Esophagus muscularis mucosa (tissue), 4 donors: ENCODE data around the gene ATP10B.

Experiments used
- EP300 ChIP-seq: sonication (generic); formaldehyde crosslinking; IDR thresholded peaks from one replicate; pipeline ENCODE4 v1.6.1; 2017; ENCODE audit warnings: antibody characterized with exemption
- POLR2AphosphoS5 ChIP-seq, 2 donors: sonication (generic); formaldehyde crosslinking; IDR thresholded peaks; one replicate each; pipeline ENCODE4 v1.6.1; 2017; ENCODE audit warnings: antibody characterized with exemption in 2 of 2
- TF ChIP-seq, protein P1 (sequence below), 3 experiments: fragments of 200-600 bp in 2 of 3; fragments of 450-650 bp in 1 of 3; sonication (generic) in 2 of 3; IDR thresholded peaks; one replicate each; pipeline ENCODE4 v1.5.1; 2017 to 2019; ENCODE audit warnings: antibody characterized with exemption in 3 of 3, mild to moderate bottlenecking in 2 of 3, moderate library complexity in 1 of 3

DNA sequence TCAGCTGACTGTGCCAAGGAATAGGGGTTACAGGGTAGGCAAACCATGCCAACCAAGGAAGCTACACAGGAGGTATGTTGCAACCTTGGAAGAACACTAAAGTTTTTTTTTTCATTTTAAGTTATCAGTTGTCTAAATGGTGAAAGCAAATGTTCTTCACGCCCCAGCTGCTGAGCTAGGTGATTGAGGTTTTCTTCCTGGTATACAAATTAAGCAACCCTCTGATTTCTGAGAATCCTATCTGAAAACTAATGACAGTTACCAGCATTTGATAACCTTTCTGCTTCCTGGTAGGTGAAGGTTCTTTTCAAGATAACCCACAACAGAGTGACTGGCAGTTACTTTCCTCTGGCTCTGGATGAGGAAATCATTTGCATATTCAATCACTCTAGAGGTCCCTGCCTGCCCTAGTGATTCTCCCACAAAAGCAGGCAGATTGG is 194.9 kb downstream of the ATP10B start:
- TF ChIP-seq, protein P1, sequence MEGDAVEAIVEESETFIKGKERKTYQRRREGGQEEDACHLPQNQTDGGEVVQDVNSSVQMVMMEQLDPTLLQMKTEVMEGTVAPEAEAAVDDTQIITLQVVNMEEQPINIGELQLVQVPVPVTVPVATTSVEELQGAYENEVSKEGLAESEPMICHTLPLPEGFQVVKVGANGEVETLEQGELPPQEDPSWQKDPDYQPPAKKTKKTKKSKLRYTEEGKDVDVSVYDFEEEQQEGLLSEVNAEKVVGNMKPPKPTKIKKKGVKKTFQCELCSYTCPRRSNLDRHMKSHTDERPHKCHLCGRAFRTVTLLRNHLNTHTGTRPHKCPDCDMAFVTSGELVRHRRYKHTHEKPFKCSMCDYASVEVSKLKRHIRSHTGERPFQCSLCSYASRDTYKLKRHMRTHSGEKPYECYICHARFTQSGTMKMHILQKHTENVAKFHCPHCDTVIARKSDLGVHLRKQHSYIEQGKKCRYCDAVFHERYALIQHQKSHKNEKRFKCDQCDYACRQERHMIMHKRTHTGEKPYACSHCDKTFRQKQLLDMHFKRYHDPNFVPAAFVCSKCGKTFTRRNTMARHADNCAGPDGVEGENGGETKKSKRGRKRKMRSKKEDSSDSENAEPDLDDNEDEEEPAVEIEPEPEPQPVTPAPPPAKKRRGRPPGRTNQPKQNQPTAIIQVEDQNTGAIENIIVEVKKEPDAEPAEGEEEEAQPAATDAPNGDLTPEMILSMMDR (IDR thresholded peaks at IDR 0.05): no peak
- TF ChIP-seq EP300: no peak
- TF ChIP-seq POLR2AphosphoS5 (IDR thresholded peaks at IDR 0.05): no peak
